HepG2 (cell line): Measurements from ENCODE around the gene ADAMTS14. TPM values are rescaled to one million over a fixed set of nuclear protein-coding genes. Genes with fewer than 3 reads are reported as not detected.
"Not testable (repeated sequence)": the region's sequence is repeated elsewhere in the genome, so short reads cannot be mapped to it uniquely, and the experiment has no call there.

Experiments
- ATAC-seq: fragments of 200-7000 bp; cut with Tn5 transposase; 3 replicates; pipeline ENCODE4 v1.9.1; 2020; ENCODE audit warnings: mild to moderate bottlenecking, moderate library complexity
- BruUV-seq: library from RNA; stranded (reverse); fragments of 400-500 nt; replicated peaks from 2 replicates; lab custom pipeline; 2021; lab: Mats Ljungman, UMichigan
- CTCF ChIA-PET: fragments of 300-600 bp; formaldehyde crosslinking; extraction: SDS; loops from one replicate; lab custom pipeline; 2021; ENCODE audit warnings: low total read pairs, inconsistent platforms, low intra/inter-chr PET ratio; lab: Yijun Ruan, JAX
- POLR2A ChIA-PET: fragments of 350-600 bp; sonication (Branson Sonifier 250); formaldehyde crosslinking; loops from one replicate; lab custom pipeline; 2020; ENCODE audit warnings: antibody characterized with exemption, inconsistent platforms; lab: Yijun Ruan, JAX
- DNase-seq: peaks from one replicate; pipeline ENCODE4 v3.0.0-alpha.2; 2015; ENCODE audit warnings: low spot score
- FAIRE-seq: peaks from 3 replicates; lab custom pipeline; 2011; peaks lifted over from hg19 to GRCh38; lab: Jason Lieb, UNC
- H2AFZ ChIP-seq: one replicate; pipeline ENCODE4 v1.6.1; 2011; ENCODE audit warnings: low read length, inconsistent platforms
- H3K27ac ChIP-seq: fragments of 300-600 bp; 3 replicates; pipeline ENCODE4 v1.8.0; 2011; ENCODE audit warnings: mixed run types, mild to moderate bottlenecking, mixed read lengths, low read length, inconsistent platforms; ENCODE audit not compliant: insufficient read depth; ENCODE audit errors: extremely low read length
- H3K27me3 ChIP-seq, 2 experiments: fragments of 200-600 bp in 1 of 2; 2 replicates in 1 of 2; 3 replicates in 1 of 2; pipeline versions ENCODE4 v1.6.0 to v1.8.0; 2011; ENCODE audit warnings: low read length in 2 of 2, mild to moderate bottlenecking in 2 of 2, moderate library complexity in 2 of 2, inconsistent platforms in 1 of 2; ENCODE audit not compliant: insufficient read depth in 2 of 2, control insufficient read depth in 1 of 2
- H3K36me3 ChIP-seq, 2 experiments: fragments of 200-600 bp in 1 of 2; replicated peaks in 1 of 2; 2 replicates in 1 of 2; 3 replicates in 1 of 2; pipeline versions ENCODE4 v1.5.1 to v1.8.0; 2011; ENCODE audit warnings: low read length in 2 of 2, inconsistent platforms in 1 of 2; ENCODE audit not compliant: insufficient read depth in 2 of 2, control insufficient read depth in 1 of 2
- H3K4me1 ChIP-seq: 2 replicates; pipeline ENCODE4 v1.5.1; 2012; ENCODE audit warnings: low read length, inconsistent platforms; ENCODE audit not compliant: insufficient read depth
- H3K4me2 ChIP-seq: 2 replicates; pipeline ENCODE4 v1.6.0; 2011; ENCODE audit warnings: low read depth, low read length, inconsistent platforms
- H3K4me3 ChIP-seq, 3 experiments: fragments of 200-600 bp in 1 of 3; sonication (generic), shearing (Covaris generic) in 1 of 3; replicated peaks in 1 of 3; 2 replicates each; pipeline ENCODE4 v1.5.1; 2011 to 2016; ENCODE audit warnings: low read length in 3 of 3, inconsistent platforms in 2 of 3, low read depth in 2 of 3, mild to moderate bottlenecking in 2 of 3, control low read depth in 1 of 3, mixed read lengths in 1 of 3; ENCODE audit not compliant: insufficient read depth in 1 of 3
- H3K79me2 ChIP-seq: one replicate; pipeline ENCODE4 v1.6.1; 2011; ENCODE audit warnings: low read length, inconsistent platforms; ENCODE audit not compliant: insufficient read depth
- H3K9ac ChIP-seq: 2 replicates; pipeline ENCODE4 v1.6.0; 2011; ENCODE audit warnings: mild to moderate bottlenecking, low read depth, low read length, inconsistent platforms; ENCODE audit not compliant: insufficient read depth
- H3K9me3 ChIP-seq: 2 replicates; pipeline ENCODE4 v1.5.1; 2012; ENCODE audit warnings: mild to moderate bottlenecking, low read length
- H4K20me1 ChIP-seq: 2 replicates; pipeline ENCODE4 v1.6.0; 2011; ENCODE audit warnings: inconsistent platforms, mild to moderate bottlenecking, low read length, moderate library complexity; ENCODE audit not compliant: insufficient read depth
- CSRNP1 ChIP-seq: sonication (generic); formaldehyde crosslinking; IDR thresholded peaks from 2 replicates; pipeline ENCODE4 v1.8.1; 2023; ENCODE audit warnings: mild to moderate bottlenecking, missing genetic modification reagents
- DNMT3B ChIP-seq: conservative IDR thresholded peaks from 2 replicates; pipeline ENCODE4 v1.6.1; 2016; ENCODE audit warnings: missing biosample characterization, control low read depth
- RBAK ChIP-seq: sonication (generic); formaldehyde crosslinking; IDR thresholded peaks from 2 replicates; pipeline ENCODE4 v1.5.1; 2020; ENCODE audit warnings: mild to moderate bottlenecking, missing genetic modification reagents
- YEATS4 ChIP-seq: sonication (generic); formaldehyde crosslinking; IDR thresholded peaks from 2 replicates; pipeline ENCODE4 v1.4.0; 2020; ENCODE audit warnings: missing genetic modification reagents, borderline replicate concordance
- ZBTB46 ChIP-seq: sonication (generic); formaldehyde crosslinking; IDR thresholded peaks from 2 replicates; pipeline ENCODE4 v1.4.0; 2020; ENCODE audit warnings: mild to moderate bottlenecking, missing genetic modification reagents, borderline replicate concordance
- ZNF563 ChIP-seq: sonication (generic); formaldehyde crosslinking; IDR thresholded peaks from 2 replicates; pipeline ENCODE4 v1.8.0; 2022; ENCODE audit warnings: mild to moderate bottlenecking, moderate library complexity, missing genetic modification reagents
- ZNF780A ChIP-seq: sonication (generic); formaldehyde crosslinking; IDR thresholded peaks from 2 replicates; pipeline ENCODE4 v1.8.0; 2022; ENCODE audit warnings: mild to moderate bottlenecking, missing genetic modification reagents, moderate library complexity
- ZNF790 ChIP-seq: sonication (generic); formaldehyde crosslinking; IDR thresholded peaks from 2 replicates; pipeline ENCODE4 v1.8.0; 2022; ENCODE audit warnings: missing genetic modification reagents, mild to moderate bottlenecking, borderline replicate concordance
- ZNF792 ChIP-seq: IDR thresholded peaks from 2 replicates; pipeline ENCODE4 v1.6.1; 2016
- WGBS: methylation state at CpG from one replicate; pipeline ENCODE4 v1.1.6; 2017; ENCODE audit warnings: low lambda C conversion rate; 5-methylcytosine and 5-hydroxymethylcytosine counted together
- in situ Hi-C: cut with HindIII; loops from 2 replicates; pipeline ENCODE4 v1.10.0; 2017; ENCODE audit warnings: low pct_unique_long_range_greater_than_20kb; ENCODE audit not compliant: extremely low pct_ligation_motif_present
- intact Hi-C: fragments of 100-400 bp; cut with micrococcal nuclease; formaldehyde crosslinking; loops from one replicate; pipeline ENCODE4 v1.10.0; 2022; ENCODE audit not compliant: unreplicated experiment
- polyA plus RNA-seq, 8 experiments: library from polyadenylated mRNA; depleted of rRNA in 3 of 8; stranded (reverse) in 7 of 8; unstranded in 1 of 8; fragments of >200 nt; fragmentation: Illumina TruSeq in 4 of 8; extraction: Trizol in 4 of 8; gene quantifications; 2 replicates each; pipeline versions ENCODE4 v1.2.1 to v1.2.3, GENCODE V29; 2011 to 2016; ENCODE audit warnings: low read depth in 4 of 8, missing spikeins in 1 of 8, mixed read lengths in 1 of 8; ENCODE audit not compliant: insufficient read depth in 1 of 8
- total RNA-seq, 5 experiments: library from RNA; depleted of rRNA; stranded (reverse); fragments of >200 nt; fragmentation: Illumina TruSeq; extraction: Trizol; gene quantifications; 2 replicates each; pipeline ENCODE4 v1.2.3, GENCODE V29; 2016; ENCODE audit warnings: low read depth in 1 of 5

The ADAMTS14 gene
- total and polyA plus RNA-seq, 2 of the 13 experiments (the other 11 are each of a cell fraction or from before 2014, with no cell fraction given): 0.04 to 0.07 TPM

GRCh38 chr10:70629338-70629737, 43.0 kb upstream of the ADAMTS14 start (continued):
- no peak for TF ChIP-seq ZNF790 (CRISPR knock-in tag)
- TF ChIP-seq YEATS4: no peak
- no peak for TF ChIP-seq ZBTB46 (CRISPR knock-in tag)
- TF ChIP-seq ZNF780A (CRISPR knock-in tag): no peak
- no peak for TF ChIP-seq RBAK (CRISPR knock-in tag)
- TF ChIP-seq ZNF563 (CRISPR knock-in tag): no peak
- TF ChIP-seq ZNF792: no peak
- no peak for TF ChIP-seq CSRNP1 (CRISPR knock-in tag)
- no peak for TF ChIP-seq DNMT3B (CRISPR knock-in tag)

GRCh38 chr10:70631735-70632134, 40.6 kb upstream of the ADAMTS14 start:
- H3K27ac ChIP-seq, H3K27me3 ChIP-seq, POLR2A ChIA-PET, DNase-seq, H3K9me3 ChIP-seq, ATAC-seq, FAIRE-seq, H3K4me2 ChIP-seq, H4K20me1 ChIP-seq, in situ Hi-C loops, CTCF ChIA-PET, H3K9ac ChIP-seq, H3K36me3 ChIP-seq, H3K4me3 ChIP-seq, H3K79me2 ChIP-seq, intact Hi-C loops, H3K4me1 ChIP-seq, H2AFZ ChIP-seq, BruUV-seq: not testable (repeated sequence)
- WGBS: 7% methylated on average over 2 of the region's 6 CpGs
